HG02938 (cell line): ENCODE data around the gene POLN.

Source experiments
- ATAC-seq: cut with Tn5 transposase; IDR thresholded peaks from one replicate; pipeline ENCODE4 v1.9.1; 2021; ENCODE audit warnings: mild to moderate bottlenecking, moderate library complexity; ENCODE audit not compliant: unreplicated experiment

Gene POLN

GRCh38 chr4:2241410-2242353, at the start of gene POLN, which contains the start of gene HAUS3:
Gene POLN (minus strand): TSS chr4:2242121. CDS start chr4:2229231, 12,890 bp downstream.
Gene HAUS3 (minus strand): TSS chr4:2242121. CDS start chr4:2240946, 1,175 bp downstream.
- ATAC-seq = peak; percentile 79

- no peak for ATAC-seq
Observed at GRCh38 chr4:2290974-2291704, 49.2 kb upstream of the POLN start.

- no peak for ATAC-seq
Observed at GRCh38 chr4:2290488-2290887, 48.6 kb upstream of the POLN start.

- no peak for ATAC-seq
Observed at GRCh38 chr4:2289955-2290333, 48.0 kb upstream of the POLN start.

GRCh38 chr4:2289311-2289954, 47.5 kb upstream of the POLN start:
- ATAC-seq = no peak

- no peak for ATAC-seq
Observed at GRCh38 chr4:2288051-2288541, 46.2 kb upstream of the POLN start.

- no peak for ATAC-seq
Observed at GRCh38 chr4:2287594-2287915, 45.6 kb upstream of the POLN start.

- no peak for ATAC-seq
Observed at GRCh38 chr4:2286904-2287593, 45.1 kb upstream of the POLN start.

- no peak for ATAC-seq
Observed at GRCh38 chr4:2285613-2286381, 43.9 kb upstream of the POLN start.

GRCh38 chr4:2284934-2285612, 43.2 kb upstream of the POLN start:
- ATAC-seq = no peak

GRCh38 chr4:2284161-2284933, 42.4 kb upstream of the POLN start:
- no peak for ATAC-seq

GRCh38 chr4:2283199-2283711, 41.3 kb upstream of the POLN start:
- no peak for ATAC-seq

- ATAC-seq = no peak
Observed at GRCh38 chr4:2281575-2282343, 39.8 kb upstream of the POLN start.

- no peak for ATAC-seq
Observed at GRCh38 chr4:2280531-2281300, 38.8 kb upstream of the POLN start.

GRCh38 chr4:2277956-2278355, 36.0 kb upstream of the POLN start:
- ATAC-seq = no peak

GRCh38 chr4:2276581-2277325, 34.8 kb upstream of the POLN start:
- ATAC-seq = no peak
